HG02938 (cell line): ENCODE measurements around the gene STKLD1.
"Not testable (repeated sequence)": the region's sequence is repeated elsewhere in the genome, so short reads cannot be mapped to it uniquely, and the experiment has no call there.

Experiments
- ATAC-seq: cut with Tn5 transposase; IDR thresholded peaks from one replicate; pipeline ENCODE4 v1.9.1; 2021; ENCODE audit warnings: mild to moderate bottlenecking, moderate library complexity; ENCODE audit not compliant: unreplicated experiment

The STKLD1 gene

GRCh38 chr9:133382507-133383141 is 6.5 kb downstream of the STKLD1 start:
- no peak for ATAC-seq

- ATAC-seq: no peak
Observed at GRCh38 chr9:133383438-133383837, 7.3 kb downstream of the STKLD1 start.

GRCh38 chr9:133384736-133385321 is 8.7 kb downstream of the STKLD1 start:
- ATAC-seq: no peak

GRCh38 chr9:133385452-133385851 is 9.3 kb downstream of the STKLD1 start:
- ATAC-seq: no peak

- no peak for ATAC-seq
Observed at GRCh38 chr9:133386338-133386737, 10.2 kb downstream of the STKLD1 start.

GRCh38 chr9:133387680-133388079 is 11.5 kb downstream of the STKLD1 start:
- ATAC-seq: no peak

- ATAC-seq: no peak
Observed at GRCh38 chr9:133389025-133389557, 12.9 kb downstream of the STKLD1 start.

- no peak for ATAC-seq
Observed at GRCh38 chr9:133389562-133389961, 13.4 kb downstream of the STKLD1 start.

- no peak for ATAC-seq
Observed at GRCh38 chr9:133390713-133391112, 14.5 kb downstream of the STKLD1 start.

- not testable (repeated sequence) for ATAC-seq
Observed at GRCh38 chr9:133391449-133391848, 15.3 kb downstream of the STKLD1 start.

- not testable (repeated sequence) for ATAC-seq
Observed at GRCh38 chr9:133392308-133392707, 16.1 kb downstream of the STKLD1 start.

GRCh38 chr9:133393399-133393798 is 17.2 kb downstream of the STKLD1 start:
- no peak for ATAC-seq

GRCh38 chr9:133394687-133395271 is 18.6 kb downstream of the STKLD1 start:
- ATAC-seq: no peak

GRCh38 chr9:133396952-133397351 is 20.8 kb downstream of the STKLD1 start:
- no peak for ATAC-seq

- no peak for ATAC-seq
Observed at GRCh38 chr9:133397370-133397769, 21.2 kb downstream of the STKLD1 start.

GRCh38 chr9:133397895-133398294 is 21.7 kb downstream of the STKLD1 start:
- no peak for ATAC-seq

- no peak for ATAC-seq
Observed at GRCh38 chr9:133400292-133400691, 24.1 kb downstream of the STKLD1 start.

- ATAC-seq: no peak
Observed at GRCh38 chr9:133401588-133401987, 25.4 kb downstream of the STKLD1 start.

- ATAC-seq: no peak
Observed at GRCh38 chr9:133402689-133403088, 26.5 kb downstream of the STKLD1 start.

GRCh38 chr9:133403766-133404453 is 27.7 kb downstream of the STKLD1 start:
- ATAC-seq: no peak

- no peak for ATAC-seq
Observed at GRCh38 chr9:133404454-133405002, 28.4 kb downstream of the STKLD1 start.
